GM12878 (cell line): ENCODE measurements around the gene STAB2.

Source experiments
- CTCF ChIP-seq, 3 experiments: IDR thresholded peaks in 2 of 3; conservative IDR thresholded peaks in 1 of 3; 2 replicates each; pipeline ENCODE4 v1.5.1; 2011; ENCODE audit warnings: low read depth in 3 of 3, low read length in 3 of 3, mild to moderate bottlenecking in 3 of 3, control low read depth in 2 of 3, moderate library complexity in 2 of 3, inconsistent platforms in 1 of 3, mixed read lengths in 1 of 3; ENCODE audit not compliant: control insufficient read depth in 2 of 3, insufficient read depth in 1 of 3; ENCODE audit errors: extremely low read depth in 1 of 3
- RELA ChIP-seq: fragments of 450-650 bp; IDR thresholded peaks from 2 replicates; pipeline ENCODE4 v1.8.0; 2014; ENCODE audit warnings: borderline replicate concordance; ENCODE audit not compliant: partially characterized antibody
- SMC3 ChIP-seq: IDR thresholded peaks from 2 replicates; pipeline ENCODE4 v1.6.1; 2011; ENCODE audit warnings: low read length, improper control_type of control experiment, borderline replicate concordance

DNA sequence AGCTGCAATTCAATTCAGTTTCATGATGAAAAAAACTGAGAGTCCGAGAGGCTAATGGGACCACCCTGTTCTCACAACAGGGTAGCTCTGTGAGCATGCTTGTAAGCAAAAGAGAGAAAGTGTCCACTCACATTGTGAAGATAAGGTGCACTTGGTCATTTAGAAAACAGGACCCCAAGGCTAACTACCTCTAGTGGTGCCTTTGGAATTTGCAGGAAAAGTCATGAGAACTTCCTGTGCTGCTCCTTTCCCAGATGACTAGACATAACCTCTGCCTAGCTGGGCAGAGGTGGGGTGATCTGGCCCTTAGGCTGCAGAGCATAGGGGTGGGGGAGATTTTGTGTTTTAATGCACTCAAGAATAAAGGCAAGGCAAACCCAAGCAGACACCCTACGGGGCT, 118.9 kb downstream of the STAB2 start:
- TF ChIP-seq RELA: no peak
- 0 out of 6 replicates have a peak, but pooled peaks of 1 of the 3 experiments have one; percentile 18 for TF ChIP-seq CTCF (IDR thresholded peaks at IDR 0.05 in 2 of 3, conservative IDR thresholded peaks at IDR 0.05 in 1 of 3; ENCODE audit: control insufficient read depth in 2 of 3, extremely low read depth in 1 of 3, insufficient read depth in 1 of 3, low read depth in 3 of 3, low read length in 3 of 3)
- no peak for TF ChIP-seq SMC3
